ENCODE data around the gene EIF4G3. TPM values are rescaled to one million over a fixed set of nuclear protein-coding genes. Genes with fewer than 3 reads are reported as not detected.

EIF4G3 gene
- polyA plus RNA-seq, 3 donors, result 5.1 to 34.2 (median 5.8) TPM

DNA sequence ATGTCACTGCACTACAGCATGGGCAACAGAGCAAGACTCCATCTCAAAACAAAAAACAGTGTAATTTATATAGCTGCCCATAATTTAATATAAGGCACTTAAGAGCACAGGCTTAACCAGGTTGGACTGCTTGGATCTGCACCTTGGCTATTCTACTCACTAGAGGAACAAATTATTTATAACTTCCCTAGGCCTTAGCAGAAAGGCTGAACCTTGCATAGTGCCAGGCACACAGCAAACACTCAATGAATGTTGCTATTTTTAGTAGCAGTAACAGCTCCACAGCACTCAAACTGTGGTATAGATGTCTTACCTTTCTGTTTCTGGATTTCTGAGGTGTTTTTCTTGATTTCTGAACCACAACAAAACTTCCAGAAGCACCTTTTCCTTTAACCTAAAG is 409.4 kb downstream of the EIF4G3 start:
- H2AFZ ChIP-seq (ENCODE audit: insufficient read depth, low read depth, low read length, poor library complexity, severe bottlenecking), result no peak overlapping the region
- Mint-ChIP-seq H3K27ac (no peak overlapping the region), H3K36me3 (peaks cover 76 to 98% of the 10 kb centered on the region in 2 donors)

DNA sequence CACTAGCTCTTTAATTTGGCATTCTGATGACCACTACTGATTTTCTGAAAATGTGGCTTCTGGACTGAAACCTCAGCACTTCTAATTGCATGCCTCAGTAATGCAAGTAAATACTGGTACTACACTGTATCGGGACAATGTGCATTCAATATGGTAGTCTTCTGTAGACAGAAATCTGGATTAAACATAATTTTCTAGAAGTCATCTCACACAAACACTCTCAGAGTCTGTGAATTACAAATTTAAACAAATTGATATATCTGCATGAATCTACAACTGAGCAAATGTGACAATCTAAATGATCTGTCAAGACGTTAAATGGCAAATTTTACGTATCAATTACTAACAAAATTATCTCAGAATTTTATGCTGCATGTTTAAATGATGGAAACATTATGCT is 413.3 kb downstream of the EIF4G3 start:
- H3K79me2 ChIP-seq (ENCODE audit: insufficient read depth, low read length), result no peaks in the 10 kb centered on the region
- intact Hi-C loops (cut with micrococcal nuclease), result no loop called here
- TF ChIP-seq, protein P1, sequence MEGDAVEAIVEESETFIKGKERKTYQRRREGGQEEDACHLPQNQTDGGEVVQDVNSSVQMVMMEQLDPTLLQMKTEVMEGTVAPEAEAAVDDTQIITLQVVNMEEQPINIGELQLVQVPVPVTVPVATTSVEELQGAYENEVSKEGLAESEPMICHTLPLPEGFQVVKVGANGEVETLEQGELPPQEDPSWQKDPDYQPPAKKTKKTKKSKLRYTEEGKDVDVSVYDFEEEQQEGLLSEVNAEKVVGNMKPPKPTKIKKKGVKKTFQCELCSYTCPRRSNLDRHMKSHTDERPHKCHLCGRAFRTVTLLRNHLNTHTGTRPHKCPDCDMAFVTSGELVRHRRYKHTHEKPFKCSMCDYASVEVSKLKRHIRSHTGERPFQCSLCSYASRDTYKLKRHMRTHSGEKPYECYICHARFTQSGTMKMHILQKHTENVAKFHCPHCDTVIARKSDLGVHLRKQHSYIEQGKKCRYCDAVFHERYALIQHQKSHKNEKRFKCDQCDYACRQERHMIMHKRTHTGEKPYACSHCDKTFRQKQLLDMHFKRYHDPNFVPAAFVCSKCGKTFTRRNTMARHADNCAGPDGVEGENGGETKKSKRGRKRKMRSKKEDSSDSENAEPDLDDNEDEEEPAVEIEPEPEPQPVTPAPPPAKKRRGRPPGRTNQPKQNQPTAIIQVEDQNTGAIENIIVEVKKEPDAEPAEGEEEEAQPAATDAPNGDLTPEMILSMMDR (IDR thresholded peaks at IDR 0.05), result no peak
- H3K9me3 ChIP-seq (replicated peaks in 1 of 2; ENCODE audit: control insufficient read depth in 1 of 2, insufficient read depth in 1 of 2, low read length in 2 of 2), result no peaks in the 10 kb centered on the region
- no peaks in the 10 kb centered on the region for H4K20me1 ChIP-seq (ENCODE audit: insufficient read depth, low read length)
- no peaks in the 10 kb centered on the region for H3K9me3 Mint-ChIP-seq
- DNase-seq, result no peak
- no peaks in the 10 kb centered on the region for H3K27me3 ChIP-seq (ENCODE audit: control insufficient read depth in 2 of 2, insufficient read depth in 2 of 2, low read length in 2 of 2)
- H3K4me1 ChIP-seq (ENCODE audit: control insufficient read depth in 1 of 2, insufficient read depth in 2 of 2, low read length in 2 of 2), result no peaks in the 10 kb centered on the region
- no peak overlapping the region for H3K4me3 ChIP-seq (replicated peaks in 1 of 3; ENCODE audit: low read depth in 2 of 3, low read length in 3 of 3)
- no peak overlapping the region for H3K4me3 Mint-ChIP-seq
- no peak overlapping the region for H3K9ac ChIP-seq (ENCODE audit: insufficient read depth, low read length, poor library complexity, severe bottlenecking)
- no peak overlapping the region for H3K27ac Mint-ChIP-seq
- no CpG with 5 or more reads among the region's 3 CpGs for WGBS (ENCODE audit: insufficient coverage)
- peaks cover 92 to 100% of the 10 kb centered on the region in 2 donors for H3K36me3 ChIP-seq (replicated peaks in 1 of 2; ENCODE audit: control insufficient read depth in 1 of 2, insufficient read depth in 2 of 2, low read length in 2 of 2)
- no peak overlapping the region for H3K27ac ChIP-seq (ENCODE audit: low read depth in 1 of 2, low read length in 2 of 2)
- H3K27me3 Mint-ChIP-seq (ENCODE audit: low read depth in 3 of 3), result no peaks in the 10 kb centered on the region
- no peak overlapping the region for H3K4me2 ChIP-seq (replicated peaks; ENCODE audit: extremely low read depth, low read length, poor library complexity, severe bottlenecking)
- H2AFZ ChIP-seq (ENCODE audit: insufficient read depth, low read depth, low read length, poor library complexity, severe bottlenecking), result no peak overlapping the region
- peaks cover 78 to 99% of the 10 kb centered on the region in 2 donors for H3K36me3 Mint-ChIP-seq
- no peaks in the 10 kb centered on the region for H3K4me1 Mint-ChIP-seq

More for the DNA sequence above, 409.4 kb downstream of the EIF4G3 start:
- no peaks in the 10 kb centered on the region for H3K27me3 Mint-ChIP-seq (ENCODE audit: low read depth in 3 of 3)
- TF ChIP-seq, protein P1 (IDR thresholded peaks at IDR 0.05), result no peak
- H3K4me1 Mint-ChIP-seq, result no peaks in the 10 kb centered on the region
- no peak overlapping the region for H3K4me3 Mint-ChIP-seq
- Histone ChIP-seq H4K20me1 (ENCODE audit: insufficient read depth, low read length) (no peaks in the 10 kb centered on the region), H3K36me3 (replicated peaks in 1 of 2; ENCODE audit: control insufficient read depth in 1 of 2, insufficient read depth in 2 of 2, low read length in 2 of 2) (peaks cover 94 to 100% of the 10 kb centered on the region in 2 donors), H3K4me1 (ENCODE audit: control insufficient read depth in 1 of 2, insufficient read depth in 2 of 2, low read length in 2 of 2) (no peaks in the 10 kb centered on the region), H3K4me3 (replicated peaks in 1 of 3; ENCODE audit: low read depth in 2 of 3, low read length in 3 of 3) (no peak overlapping the region), H3K27me3 (ENCODE audit: control insufficient read depth in 2 of 2, insufficient read depth in 2 of 2, low read length in 2 of 2) (no peaks in the 10 kb centered on the region), H3K79me2 (ENCODE audit: insufficient read depth, low read length) (peaks cover 3% of the 10 kb centered on the region), H3K27ac (ENCODE audit: low read depth in 1 of 2, low read length in 2 of 2) (no peak overlapping the region), H3K9ac (ENCODE audit: insufficient read depth, low read length, poor library complexity, severe bottlenecking) (no peak overlapping the region), H3K4me2 (replicated peaks; ENCODE audit: extremely low read depth, low read length, poor library complexity, severe bottlenecking) (no peak overlapping the region), H3K9me3 (replicated peaks in 1 of 2; ENCODE audit: control insufficient read depth in 1 of 2, insufficient read depth in 1 of 2, low read length in 2 of 2) (no peaks in the 10 kb centered on the region)
- intact Hi-C loops (cut with micrococcal nuclease), result no loop called here
- no peak for DNase-seq
- H3K9me3 Mint-ChIP-seq, result no peaks in the 10 kb centered on the region
